SK-N-SH (cell line): ENCODE data around the gene TRIM3.

Experiments used
- CHD2 ChIP-seq: fragments of 150-350 bp; IDR thresholded peaks from 2 replicates; pipeline ENCODE4 v1.6.1; 2018; ENCODE audit warnings: low read length; ENCODE audit not compliant: partially characterized antibody
- CTCF ChIP-seq: fragments of 200-600 bp; sonication (generic); IDR thresholded peaks from 2 replicates; pipeline ENCODE4 v1.6.1; 2017; ENCODE audit warnings: antibody characterized with exemption, mild to moderate bottlenecking, moderate library complexity
- EP300 ChIP-seq, 2 experiments: IDR thresholded peaks; 2 replicates each; pipeline versions ENCODE4 v1.4.0 to v1.6.1; 2012; ENCODE audit warnings: borderline replicate concordance in 1 of 2, low read depth in 1 of 2, low read length in 1 of 2
- EZH2phosphoT487 ChIP-seq: fragments of 200-600 bp; sonication (generic); IDR thresholded peaks from 2 replicates; pipeline ENCODE4 v1.6.1; 2017; ENCODE audit warnings: low read depth, mixed run types, mild to moderate bottlenecking, antibody characterized with exemption, moderate library complexity, borderline replicate concordance
- JUND ChIP-seq: IDR thresholded peaks from 2 replicates; pipeline ENCODE4 v1.4.0; 2012
- RAD21 ChIP-seq: IDR thresholded peaks from 2 replicates; pipeline ENCODE4 v1.6.1; 2012; ENCODE audit warnings: mild to moderate bottlenecking, low read length
- RCOR1 ChIP-seq: fragments of 150-350 bp; IDR thresholded peaks from 2 replicates; pipeline ENCODE4 v1.6.1; 2017; ENCODE audit warnings: antibody characterized with exemption, low read length
- RFX5 ChIP-seq: IDR thresholded peaks from 2 replicates; pipeline ENCODE4 v1.6.1; 2012; ENCODE audit warnings: mild to moderate bottlenecking, improper control_type of control experiment, low read length
- RXRA ChIP-seq: IDR thresholded peaks from 2 replicates; pipeline ENCODE4 v1.4.0; 2012; ENCODE audit warnings: low read depth, mild to moderate bottlenecking, borderline replicate concordance
- TAF1 ChIP-seq: IDR thresholded peaks from 2 replicates; pipeline ENCODE4 v1.6.1; 2012; ENCODE audit warnings: low read depth, mild to moderate bottlenecking, low read length, moderate library complexity, borderline replicate concordance
- TCF12 ChIP-seq: IDR thresholded peaks from 2 replicates; pipeline ENCODE4 v1.4.0; 2012
- YY1 ChIP-seq: IDR thresholded peaks from 2 replicates; pipeline ENCODE4 v1.4.0; 2012; ENCODE audit warnings: low read depth, mild to moderate bottlenecking

- no peak for TF ChIP-seq TAF1
- peak; percentile 77 for TF ChIP-seq CTCF
- no peak for TF ChIP-seq RCOR1
- TF ChIP-seq EP300 (IDR thresholded peaks at IDR 0.05; ENCODE audit: borderline replicate concordance in 1 of 2, low read depth in 1 of 2, low read length in 1 of 2), result no peak
- no peak for TF ChIP-seq TCF12
- no peak for TF ChIP-seq JUND
- no peak for TF ChIP-seq RFX5
- no peak for TF ChIP-seq EZH2phosphoT487
- TF ChIP-seq RAD21, result peak; percentile 73
- no peak for TF ChIP-seq YY1
- TF ChIP-seq CHD2, result no peak
- TF ChIP-seq RXRA, result no peak
Measured at GRCh38 chr11:6443269-6444003, 30.3 kb downstream of the TRIM3 start.
